GM18517 (cell line): ENCODE measurements around the gene VSTM4.

ENCODE experiments used
- ATAC-seq: cut with Tn5 transposase; IDR thresholded peaks from one replicate; pipeline ENCODE4 v1.9.1; 2021; ENCODE audit warnings: mild to moderate bottlenecking, moderate library complexity; ENCODE audit not compliant: unreplicated experiment

VSTM4 gene

DNA sequence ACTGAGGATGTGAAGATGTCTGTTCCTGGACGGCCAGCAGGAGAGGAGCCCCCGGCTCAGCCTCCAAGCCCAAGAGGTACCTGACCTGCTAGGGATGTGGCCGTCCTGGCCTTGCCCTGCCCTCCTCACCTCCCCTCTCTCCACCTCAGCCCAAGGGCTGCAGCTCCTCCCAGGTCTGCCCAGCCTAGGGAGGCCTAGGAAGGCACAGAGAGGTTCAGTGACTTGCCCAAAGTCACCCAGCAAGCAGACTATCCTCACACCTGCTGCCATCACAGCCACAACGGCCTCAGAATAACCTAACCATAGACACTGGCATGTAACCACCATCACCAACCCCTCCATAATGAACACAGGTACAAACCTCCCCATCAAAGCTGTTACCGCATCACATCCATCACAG, 137.0 kb downstream of the VSTM4 start:
- no peak for ATAC-seq

DNA sequence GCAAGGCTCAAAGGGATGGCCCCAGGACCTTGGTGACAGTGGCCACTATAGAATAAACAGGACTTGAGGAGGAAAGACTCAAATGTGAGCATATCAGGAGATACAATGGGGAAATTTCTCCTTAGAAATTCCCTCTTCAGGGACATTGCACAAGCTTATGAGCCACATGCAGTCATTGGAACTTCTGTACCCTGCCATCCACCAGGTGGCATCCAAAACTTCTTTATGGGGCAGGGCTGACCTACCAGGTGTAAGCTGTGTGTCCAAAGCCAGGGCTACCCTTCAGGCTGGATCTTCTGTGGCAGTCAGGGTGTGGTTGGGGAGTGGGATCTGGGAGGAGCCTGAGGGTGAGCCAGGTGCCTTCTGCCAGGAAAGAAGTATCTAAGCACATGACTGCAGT, 139.1 kb downstream of the VSTM4 start:
- no peak for ATAC-seq

DNA sequence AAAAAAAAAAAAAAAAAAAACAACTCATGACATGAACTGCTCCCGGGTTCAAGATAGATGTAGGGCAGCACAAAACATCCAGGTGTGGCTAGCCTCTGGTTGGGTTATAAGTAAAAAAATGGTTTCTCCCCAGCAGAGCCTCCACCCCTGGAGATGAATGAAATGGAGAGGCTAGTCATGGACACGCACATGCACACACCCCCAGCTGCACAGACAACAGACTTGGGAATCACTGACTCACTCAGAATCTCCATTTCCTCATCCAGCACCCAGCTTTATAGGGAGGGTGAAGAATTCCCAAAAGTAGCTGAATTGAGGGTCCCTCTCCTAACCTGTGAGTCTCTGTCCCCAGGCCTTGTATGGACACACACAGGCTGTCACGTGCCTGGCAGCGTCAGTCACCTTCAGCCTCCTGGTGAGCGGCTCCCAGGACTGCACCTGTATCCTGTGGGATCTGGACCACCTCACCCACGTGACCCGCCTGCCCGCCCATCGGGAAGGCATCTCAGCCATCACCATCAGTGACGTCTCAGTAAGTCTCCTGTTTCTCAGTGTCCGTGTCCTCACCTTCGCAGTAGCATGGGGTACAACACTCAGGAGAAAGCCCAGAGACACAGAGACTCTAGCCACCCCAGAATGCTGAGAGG, 140.7 kb downstream of the VSTM4 start:
- no peak for ATAC-seq

- no peak for ATAC-seq
Observed at GRCh38 chr10:48973065-48973464, 142.3 kb downstream of the VSTM4 start.

DNA sequence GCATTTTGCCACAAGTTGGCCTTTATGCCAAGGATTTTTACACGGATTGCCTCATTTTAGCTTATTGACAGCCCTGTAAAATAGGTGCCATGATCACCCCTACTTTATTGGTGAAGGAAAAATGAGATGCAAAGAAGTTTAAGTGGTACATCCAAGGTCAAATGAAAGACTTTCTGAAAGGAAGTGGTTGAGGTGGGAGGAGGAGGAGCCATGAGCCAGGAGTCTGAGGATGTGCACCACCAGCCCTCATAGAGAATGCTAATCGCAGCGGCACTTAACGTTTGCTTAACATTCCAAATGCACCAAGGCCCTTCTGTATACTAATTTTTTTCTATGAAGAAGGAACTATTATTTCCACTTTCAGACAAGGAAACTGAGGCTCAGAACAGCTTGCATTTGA, 144.7 kb downstream of the VSTM4 start:
- ATAC-seq, result no peak

DNA sequence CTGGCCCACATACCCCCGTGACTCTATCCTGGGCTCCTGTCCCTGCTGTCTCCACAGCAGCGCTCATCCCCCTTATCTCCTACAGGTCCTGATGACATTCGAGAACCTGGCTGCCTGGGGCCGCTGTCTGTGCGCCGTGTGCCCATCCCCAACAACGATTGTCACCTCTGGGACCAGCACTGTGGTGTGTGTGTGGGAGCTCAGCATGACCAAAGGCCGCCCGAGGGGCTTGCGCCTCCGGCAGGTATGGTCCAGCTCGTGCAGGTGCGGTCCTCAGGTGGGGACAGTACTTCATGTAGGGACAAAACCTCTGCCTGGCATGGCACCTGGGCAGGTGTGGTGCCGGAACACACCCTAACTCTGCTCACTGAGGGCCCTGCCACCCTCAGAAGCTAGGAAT, 145.3 kb downstream of the VSTM4 start:
- no peak for ATAC-seq

DNA sequence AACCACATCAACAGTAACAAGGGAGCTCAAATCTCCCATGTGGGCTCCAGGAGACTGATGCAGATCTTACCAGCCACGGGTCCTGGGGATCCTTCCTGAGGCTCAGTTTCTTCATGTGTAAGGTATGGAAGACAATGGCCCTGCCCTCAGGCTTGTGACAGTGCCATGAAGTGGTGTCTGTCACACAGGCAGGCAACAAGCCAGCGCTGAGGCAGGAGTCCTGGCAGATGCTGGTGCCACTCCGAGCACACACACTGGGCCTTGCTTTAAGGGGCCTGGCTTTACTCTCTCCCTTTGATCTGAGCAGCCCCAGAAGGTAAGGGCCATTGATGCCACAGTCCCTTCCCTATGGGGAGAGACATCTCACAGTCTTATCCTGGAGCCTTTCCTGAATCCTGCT, 147.3 kb downstream of the VSTM4 start:
- ATAC-seq, result no peak

GRCh38 chr10:48965460-48965859, 149.9 kb downstream of the VSTM4 start:
- ATAC-seq, result no peak
